Mononuclear cell (primary cell): ENCODE data around the gene SEMA4B. TPM values are rescaled to one million over a fixed set of nuclear protein-coding genes. Genes with fewer than 3 reads are reported as not detected.

Source experiments
- H3K27me3 ChIP-seq: 2 replicates; pipeline ENCODE4 v1.6.0; 2011; ENCODE audit warnings: low read length, control low read depth; ENCODE audit not compliant: insufficient read depth
- H3K4me1 ChIP-seq: 2 replicates; pipeline ENCODE4 v1.5.1; 2011; ENCODE audit warnings: mild to moderate bottlenecking, low read length, control low read depth; ENCODE audit not compliant: insufficient read depth
- H3K4me3 ChIP-seq: 2 replicates; pipeline ENCODE4 v1.5.1; 2011; ENCODE audit warnings: mild to moderate bottlenecking, low read length, moderate library complexity
- H3K9me3 ChIP-seq: 2 replicates; pipeline ENCODE4 v1.5.1; 2011; ENCODE audit warnings: low read depth, mild to moderate bottlenecking, control low read depth, low read length
- total RNA-seq: library from RNA; depleted of rRNA; stranded (reverse); fragments of >200 nt; gene quantifications from one replicate; pipeline ENCODE4 v1.2.3, GENCODE V29; 2012

SEMA4B gene
- total RNA-seq, 1 donor: 7.9 TPM

- no peaks in the 10 kb centered on the region for H3K9me3 ChIP-seq
- no peaks in the 10 kb centered on the region for H3K27me3 ChIP-seq
- peaks cover 60% of the 10 kb centered on the region for H3K4me1 ChIP-seq
- no peak overlapping the region for H3K4me3 ChIP-seq
These were observed 8.5 kb downstream of the SEMA4B start for GRCh38 chr15:90209591-90209990.

GRCh38 chr15:90210593-90210992 lies 9.5 kb downstream of the SEMA4B start:
- no peak overlapping the region for H3K4me3 ChIP-seq
- no peaks in the 10 kb centered on the region for H3K27me3 ChIP-seq
- peaks cover 56% of the 10 kb centered on the region for H3K4me1 ChIP-seq
- H3K9me3 ChIP-seq: no peaks in the 10 kb centered on the region

- H3K9me3 ChIP-seq: no peaks in the 10 kb centered on the region
- no peak overlapping the region for H3K4me3 ChIP-seq
- no peaks in the 10 kb centered on the region for H3K27me3 ChIP-seq
- H3K4me1 ChIP-seq: peaks cover 51% of the 10 kb centered on the region
These were observed 9.9 kb downstream of the SEMA4B start for GRCh38 chr15:90211009-90211408.

- H3K4me3 ChIP-seq: no peak overlapping the region
- H3K4me1 ChIP-seq: peaks cover 46% of the 10 kb centered on the region
These were observed 10.5 kb downstream of the SEMA4B start for GRCh38 chr15:90211440-90212143.

GRCh38 chr15:90212221-90213098 lies 11.3 kb downstream of the SEMA4B start:
- Histone ChIP-seq H3K4me1 (peaks cover 51% of the 10 kb centered on the region), H3K4me3 (no peak overlapping the region), H3K9me3 (no peaks in the 10 kb centered on the region), H3K27me3 (no peaks in the 10 kb centered on the region)

More at GRCh38 chr15:90211440-90212143, 10.5 kb downstream of the SEMA4B start:
- H3K27me3 ChIP-seq: no peaks in the 10 kb centered on the region
- H3K9me3 ChIP-seq: no peaks in the 10 kb centered on the region

GRCh38 chr15:90213122-90213817 lies 12.1 kb downstream of the SEMA4B start:
- Histone ChIP-seq H3K9me3 (no peaks in the 10 kb centered on the region), H3K27me3 (no peaks in the 10 kb centered on the region), H3K4me3 (no peak overlapping the region), H3K4me1 (peaks cover 51% of the 10 kb centered on the region)

- no peak overlapping the region for H3K4me3 ChIP-seq
- no peaks in the 10 kb centered on the region for H3K27me3 ChIP-seq
- no peaks in the 10 kb centered on the region for H3K9me3 ChIP-seq
- peaks cover 51% of the 10 kb centered on the region for H3K4me1 ChIP-seq
These were observed 12.7 kb downstream of the SEMA4B start for GRCh38 chr15:90213818-90214204.

GRCh38 chr15:90214553-90215196 lies 13.5 kb downstream of the SEMA4B start:
- Histone ChIP-seq H3K9me3 (no peaks in the 10 kb centered on the region), H3K4me3 (no peak overlapping the region), H3K27me3 (no peaks in the 10 kb centered on the region), H3K4me1 (peaks cover 55% of the 10 kb centered on the region)

- Histone ChIP-seq H3K9me3 (no peaks in the 10 kb centered on the region), H3K4me1 (peaks cover 32% of the 10 kb centered on the region), H3K27me3 (no peaks in the 10 kb centered on the region), H3K4me3 (no peak overlapping the region)
These were observed 16.7 kb downstream of the SEMA4B start for GRCh38 chr15:90217671-90218394.

- no peaks in the 10 kb centered on the region for H3K9me3 ChIP-seq
- no peaks in the 10 kb centered on the region for H3K27me3 ChIP-seq
- H3K4me3 ChIP-seq: no peak overlapping the region
- H3K4me1 ChIP-seq: peaks cover 17% of the 10 kb centered on the region
These were observed 18.5 kb downstream of the SEMA4B start for GRCh38 chr15:90219421-90220141.

GRCh38 chr15:90221246-90221900 lies 20.2 kb downstream of the SEMA4B start:
- H3K9me3 ChIP-seq: no peaks in the 10 kb centered on the region
- no peak overlapping the region for H3K4me3 ChIP-seq
- peaks cover 15% of the 10 kb centered on the region for H3K4me1 ChIP-seq
- no peaks in the 10 kb centered on the region for H3K27me3 ChIP-seq

- Histone ChIP-seq H3K9me3 (no peaks in the 10 kb centered on the region), H3K4me3 (no peak overlapping the region), H3K4me1 (peaks cover 9% of the 10 kb centered on the region), H3K27me3 (no peaks in the 10 kb centered on the region)
These were observed 21.4 kb downstream of the SEMA4B start for GRCh38 chr15:90222547-90222946.

GRCh38 chr15:90223441-90224165 lies 22.5 kb downstream of the SEMA4B start:
- H3K27me3 ChIP-seq: no peaks in the 10 kb centered on the region
- no peak overlapping the region for H3K4me3 ChIP-seq
- no peaks in the 10 kb centered on the region for H3K9me3 ChIP-seq
- peaks cover 9% of the 10 kb centered on the region for H3K4me1 ChIP-seq
